OCI-LY7 (cell line): ENCODE results near the gene CELF6. TPM values are rescaled to one million over a fixed set of nuclear protein-coding genes. Genes with fewer than 3 reads are reported as not detected.
"Not testable (repeated sequence)": the region's sequence is repeated elsewhere in the genome, so short reads cannot be mapped to it uniquely, and the experiment has no call there.

Source experiments
- BruUV-seq: library from RNA; stranded (reverse); fragments of 400-500 nt; replicated peaks from 2 replicates; lab custom pipeline; 2021; lab: Mats Ljungman, UMichigan
- CTCF ChIA-PET: fragments of 300-600 bp; sonication (Branson Sonifier 250); formaldehyde crosslinking; loops from one replicate; lab custom pipeline; 2022; ENCODE audit warnings: antibody characterized with exemption; ENCODE audit not compliant: unreplicated experiment; lab: Charles Lee
- POLR2A ChIA-PET: fragments of 300-600 bp; sonication (Branson Sonifier 250); formaldehyde crosslinking; loops from one replicate; lab custom pipeline; 2022; ENCODE audit warnings: antibody characterized with exemption; lab: Charles Lee
- DNase-seq: peaks from one replicate; pipeline ENCODE4 v3.0.0-alpha.2; 2015; ENCODE audit warnings: low spot score
- H2AFZ ChIP-seq: fragments of 200-600 bp; sonication (generic), shearing (Covaris generic); 2 replicates; pipeline ENCODE4 v1.6.1; 2014; ENCODE audit warnings: mild to moderate bottlenecking, antibody characterized with exemption, low read length, moderate library complexity
- H3K27ac ChIP-seq: fragments of 200-600 bp; sonication (generic); 2 replicates; pipeline ENCODE4 v1.5.1; 2014; ENCODE audit warnings: mixed run types, low read depth, mild to moderate bottlenecking, moderate library complexity, low read length, inconsistent platforms; ENCODE audit not compliant: poor library complexity, severe bottlenecking
- H3K36me3 ChIP-seq: fragments of 200-600 bp; sonication (generic); 2 replicates; pipeline ENCODE4 v1.6.1; 2014; ENCODE audit warnings: mild to moderate bottlenecking, antibody characterized with exemption, low read length, moderate library complexity, mixed read lengths; ENCODE audit not compliant: insufficient read depth
- H3K4me1 ChIP-seq: fragments of 200-600 bp; sonication (generic); 2 replicates; pipeline ENCODE4 v1.5.1; 2014; ENCODE audit warnings: mild to moderate bottlenecking, low read length; ENCODE audit not compliant: insufficient read depth, poor library complexity, severe bottlenecking
- H3K4me2 ChIP-seq: fragments of 200-600 bp; sonication (generic); 2 replicates; pipeline ENCODE4 v1.6.1; 2014; ENCODE audit warnings: mild to moderate bottlenecking, low read length
- H3K4me3 ChIP-seq: fragments of 200-600 bp; sonication (generic); 2 replicates; pipeline ENCODE4 v1.5.1; 2014; ENCODE audit warnings: mild to moderate bottlenecking, low read depth, low read length; ENCODE audit not compliant: poor library complexity, severe bottlenecking
- H3K79me2 ChIP-seq: fragments of 200-600 bp; sonication (generic); 2 replicates; pipeline ENCODE4 v1.6.1; 2016; ENCODE audit warnings: low read depth, mild to moderate bottlenecking, low read length, moderate library complexity, mixed read lengths; ENCODE audit not compliant: insufficient read depth
- H3K9me2 ChIP-seq: fragments of 200-600 bp; sonication (generic); 2 replicates; pipeline ENCODE4 v1.6.1; 2016; ENCODE audit warnings: mild to moderate bottlenecking, low read length, mixed read lengths; ENCODE audit not compliant: insufficient read depth
- H3K9me3 ChIP-seq: fragments of 200-600 bp; sonication (generic); 2 replicates; pipeline ENCODE4 v1.6.1; 2014; ENCODE audit warnings: mild to moderate bottlenecking, mixed run types, low read length, mixed read lengths
- H4K20me1 ChIP-seq: fragments of 200-600 bp; sonication (generic); 2 replicates; pipeline ENCODE4 v1.6.1; 2014; ENCODE audit warnings: mild to moderate bottlenecking, antibody characterized with exemption, low read length, moderate library complexity, mixed read lengths; ENCODE audit not compliant: insufficient read depth
- EZH2phosphoT487 ChIP-seq: fragments of 200-600 bp; sonication (generic); IDR thresholded peaks from 2 replicates; pipeline ENCODE4 v1.6.1; 2018; ENCODE audit warnings: low read depth, borderline replicate concordance, mild to moderate bottlenecking, mixed run types, antibody characterized with exemption, low read length, moderate library complexity, mixed read lengths
- intact Hi-C: fragments of 100-400 bp; cut with micrococcal nuclease; formaldehyde crosslinking; loops from one replicate; pipeline ENCODE4 v1.10.0; 2022; ENCODE audit not compliant: unreplicated experiment
- total RNA-seq, 2 experiments: library from RNA; depleted of rRNA in 1 of 2; stranded (reverse); fragments of >200 nt in 1 of 2; shearing (Covaris generic) in 1 of 2; gene quantifications; 2 replicates each; pipeline ENCODE4 v1.2.3, GENCODE V29; 2014 to 2022
- TF ChIP-seq, protein P1 (sequence below): fragments of 200-600 bp; sonication (generic); conservative IDR thresholded peaks from 2 replicates; pipeline ENCODE4 v1.5.1; 2014; ENCODE audit warnings: mild to moderate bottlenecking, antibody characterized with exemption, low read length, moderate library complexity, mixed read lengths

The CELF6 gene
- total RNA-seq, 2 experiments from 2014 or later = 0.78 to 0.79 TPM

DNA sequence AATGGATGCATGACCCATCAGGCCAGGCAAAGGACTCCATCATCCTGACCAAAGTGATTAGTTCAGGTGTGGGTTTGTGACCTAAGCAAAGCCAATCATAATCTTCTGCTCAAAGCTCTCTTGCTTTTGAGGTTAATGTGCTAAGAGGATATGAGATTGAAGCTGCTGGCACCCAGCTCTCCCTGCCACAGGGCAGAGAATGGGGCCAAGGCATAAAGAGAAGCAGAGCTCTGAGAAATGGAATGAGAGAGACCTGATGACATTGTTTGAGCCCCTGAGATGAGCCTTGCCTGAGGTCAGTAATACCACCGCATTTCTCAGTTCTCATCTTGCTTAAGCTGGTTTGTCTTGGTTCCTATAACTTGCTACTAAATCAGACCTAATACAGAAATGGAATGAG lies 41.2 kb downstream of the CELF6 start:
- CTCF ChIA-PET = no interaction called here
- no peak overlapping the region for H2AFZ ChIP-seq
- H3K9me2 ChIP-seq = no peaks in the 10 kb centered on the region
- H3K4me2 ChIP-seq = no peak overlapping the region
- intact Hi-C loops = no loop called here
- H3K4me3 ChIP-seq = no peak overlapping the region
- no peaks in the 10 kb centered on the region for H3K9me3 ChIP-seq
- TF ChIP-seq, protein P1, sequence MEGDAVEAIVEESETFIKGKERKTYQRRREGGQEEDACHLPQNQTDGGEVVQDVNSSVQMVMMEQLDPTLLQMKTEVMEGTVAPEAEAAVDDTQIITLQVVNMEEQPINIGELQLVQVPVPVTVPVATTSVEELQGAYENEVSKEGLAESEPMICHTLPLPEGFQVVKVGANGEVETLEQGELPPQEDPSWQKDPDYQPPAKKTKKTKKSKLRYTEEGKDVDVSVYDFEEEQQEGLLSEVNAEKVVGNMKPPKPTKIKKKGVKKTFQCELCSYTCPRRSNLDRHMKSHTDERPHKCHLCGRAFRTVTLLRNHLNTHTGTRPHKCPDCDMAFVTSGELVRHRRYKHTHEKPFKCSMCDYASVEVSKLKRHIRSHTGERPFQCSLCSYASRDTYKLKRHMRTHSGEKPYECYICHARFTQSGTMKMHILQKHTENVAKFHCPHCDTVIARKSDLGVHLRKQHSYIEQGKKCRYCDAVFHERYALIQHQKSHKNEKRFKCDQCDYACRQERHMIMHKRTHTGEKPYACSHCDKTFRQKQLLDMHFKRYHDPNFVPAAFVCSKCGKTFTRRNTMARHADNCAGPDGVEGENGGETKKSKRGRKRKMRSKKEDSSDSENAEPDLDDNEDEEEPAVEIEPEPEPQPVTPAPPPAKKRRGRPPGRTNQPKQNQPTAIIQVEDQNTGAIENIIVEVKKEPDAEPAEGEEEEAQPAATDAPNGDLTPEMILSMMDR = no peak
- no peak for TF ChIP-seq EZH2phosphoT487
- no peaks in the 10 kb centered on the region for H3K36me3 ChIP-seq
- H3K4me1 ChIP-seq = peaks cover 2% of the 10 kb centered on the region
- POLR2A ChIA-PET = no interaction called here
- no peaks in the 10 kb centered on the region for H3K79me2 ChIP-seq
- H4K20me1 ChIP-seq = no peaks in the 10 kb centered on the region
- no peak overlapping the region for H3K27ac ChIP-seq
- no TSS peak for BruUV-seq
- no peak for DNase-seq

DNA sequence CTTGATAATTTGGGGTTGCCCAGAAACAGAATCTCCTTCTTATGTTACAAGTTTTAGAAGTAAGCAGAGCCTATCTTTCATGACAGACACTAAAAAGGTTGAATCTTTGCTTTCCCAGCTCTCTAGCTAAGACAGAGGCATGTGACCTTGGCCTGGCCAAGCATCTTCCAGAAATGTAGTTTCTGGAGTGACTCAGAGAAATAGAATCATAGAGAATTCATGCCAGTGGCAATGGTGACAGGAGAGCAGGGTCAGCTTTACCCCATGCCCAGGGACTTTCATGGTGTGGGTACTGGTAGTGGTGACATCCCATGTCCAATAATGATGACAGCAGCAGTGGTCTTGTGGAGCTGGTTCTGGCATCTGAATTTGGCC lies 43.6 kb downstream of the CELF6 start:
- POLR2A ChIA-PET = no interaction called here
- no TSS peak for BruUV-seq
- Histone ChIP-seq H3K9me3 (no peaks in the 10 kb centered on the region), H2AFZ (no peak overlapping the region), H3K4me3 (no peak overlapping the region), H3K36me3 (no peaks in the 10 kb centered on the region), H3K27ac (no peak overlapping the region), H3K4me1 (peaks cover 14% of the 10 kb centered on the region), H4K20me1 (no peaks in the 10 kb centered on the region), H3K79me2 (peaks cover 8% of the 10 kb centered on the region), H3K9me2 (no peaks in the 10 kb centered on the region), H3K4me2 (no peak overlapping the region)
- CTCF ChIA-PET = no interaction called here
- no peak for DNase-seq
- no peak for TF ChIP-seq EZH2phosphoT487
- TF ChIP-seq, protein P1 = no peak
- intact Hi-C loops = no loop called here

DNA sequence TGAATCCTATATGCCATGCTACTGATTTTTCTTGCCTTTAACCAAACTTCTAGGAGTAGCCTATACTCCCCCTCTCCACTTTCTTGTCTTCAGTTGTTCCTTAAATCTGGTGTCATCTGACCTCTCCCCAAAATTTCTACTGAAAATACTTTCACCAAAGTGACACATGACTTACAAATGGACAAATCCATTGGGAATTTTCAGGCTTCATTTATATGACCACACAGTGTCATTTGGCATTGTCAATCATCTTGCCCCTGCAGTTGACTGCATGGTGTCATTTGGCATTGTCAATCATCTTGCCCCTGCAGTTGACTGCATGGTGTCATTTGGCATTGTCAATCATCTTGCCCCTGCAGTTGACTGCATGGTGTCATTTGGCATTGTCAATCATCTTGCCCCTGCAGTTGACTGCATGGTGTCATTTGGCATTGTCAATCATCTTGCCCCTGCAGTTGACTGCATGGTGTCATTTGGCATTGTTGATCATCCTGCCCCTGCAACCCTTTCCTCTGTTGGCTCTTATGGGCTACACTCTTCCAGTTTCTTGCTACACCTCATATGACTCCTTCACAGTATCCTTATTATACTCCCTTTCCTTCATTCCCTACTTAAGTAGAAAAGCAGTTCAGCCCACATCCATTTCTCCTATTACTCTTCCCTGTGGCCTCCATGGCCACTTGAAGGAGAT lies 44.2 kb downstream of the CELF6 start:
- H3K4me3 ChIP-seq, H3K36me3 ChIP-seq, CTCF ChIA-PET, H3K9me3 ChIP-seq, BruUV-seq, POLR2A ChIA-PET, H3K4me2 ChIP-seq, H2AFZ ChIP-seq, H3K27ac ChIP-seq, H4K20me1 ChIP-seq, intact Hi-C loops, DNase-seq, H3K9me2 ChIP-seq: not testable (repeated sequence)
- peaks cover 20% of the 10 kb centered on the region for H3K4me1 ChIP-seq
- peaks cover 14% of the 10 kb centered on the region for H3K79me2 ChIP-seq
